CD4-positive, alpha-beta T cell treated with Interleukin-1 beta for 1 hour (primary cell): ENCODE measurements around the gene CELSR3.
A peak's percentile ranks its signal among the peaks of the same experiment; 100 is the strongest.

Experiments
- DNase-seq, 2 donors: peaks; one replicate each; pipeline ENCODE4 v3.0.0-alpha.2; 2020 to 2022

CELSR3 gene

GRCh38 chr3:48662753-48663488, at the start of gene CELSR3:
Gene CELSR3 (minus strand): TSS chr3:48662886. CDS start chr3:48662634, 252 bp downstream.
- peak; percentile 63 to 73 for DNase-seq

DNA sequence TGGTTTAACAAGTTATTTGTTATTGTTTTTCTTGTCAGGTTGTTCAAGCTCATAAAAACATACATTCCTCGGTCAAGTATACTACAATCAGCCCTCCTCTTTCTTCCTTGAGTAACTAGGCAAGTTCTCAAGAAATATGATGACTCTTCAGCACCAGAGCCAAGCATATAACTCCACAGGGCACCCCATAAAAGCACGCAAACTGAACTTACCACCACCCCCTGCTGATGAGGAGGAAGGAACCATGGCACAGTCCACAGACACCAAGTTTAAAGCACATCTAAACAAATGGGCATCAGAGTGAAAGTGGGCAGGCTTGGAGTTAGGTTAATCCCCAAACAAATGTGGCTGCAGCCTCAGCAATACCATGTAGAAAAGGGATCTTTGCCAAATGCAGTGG, 49.0 kb upstream of the CELSR3 start:
- DNase-seq = no peak

- DNase-seq = no peak
These were observed 46.4 kb upstream of the CELSR3 start for GRCh38 chr3:48709051-48709461.

- DNase-seq = no peak
These were observed 45.8 kb upstream of the CELSR3 start for GRCh38 chr3:48708481-48708889.

GRCh38 chr3:48707157-48707556, 44.5 kb upstream of the CELSR3 start:
- no peak for DNase-seq

GRCh38 chr3:48702320-48702920, 39.7 kb upstream of the CELSR3 start:
- DNase-seq = no peak

DNA sequence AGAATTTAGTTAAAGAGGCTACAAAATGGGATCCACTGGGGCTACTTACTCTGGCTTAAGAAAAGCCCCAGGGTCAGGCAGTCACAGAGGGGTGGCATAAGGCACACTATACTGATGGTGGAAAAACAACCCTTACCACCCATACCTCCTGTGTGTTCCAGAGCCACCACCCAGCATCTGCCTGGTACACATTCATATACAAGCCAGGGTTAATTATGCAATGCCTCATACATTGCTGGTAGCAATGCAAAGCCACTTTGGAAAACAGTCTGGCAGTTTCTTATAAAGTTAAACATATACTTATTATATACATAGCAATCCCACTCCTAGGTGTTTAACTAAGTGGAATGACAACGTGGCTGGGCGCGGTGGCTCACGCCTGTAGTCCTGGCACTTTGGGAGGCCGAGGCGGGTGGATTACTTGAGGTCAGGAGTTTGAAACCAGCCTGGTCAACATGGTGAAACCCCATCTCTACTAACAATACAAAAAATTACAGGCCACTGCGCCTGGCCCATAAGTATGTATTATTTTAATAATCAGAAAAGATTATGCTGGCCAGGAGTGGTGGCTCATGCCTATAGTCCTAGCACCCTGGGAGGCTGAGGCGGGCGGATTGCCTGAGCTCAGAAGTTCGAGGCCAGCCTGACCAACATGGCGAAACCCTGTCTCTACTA, 38.2 kb upstream of the CELSR3 start:
- DNase-seq = no peak

DNA sequence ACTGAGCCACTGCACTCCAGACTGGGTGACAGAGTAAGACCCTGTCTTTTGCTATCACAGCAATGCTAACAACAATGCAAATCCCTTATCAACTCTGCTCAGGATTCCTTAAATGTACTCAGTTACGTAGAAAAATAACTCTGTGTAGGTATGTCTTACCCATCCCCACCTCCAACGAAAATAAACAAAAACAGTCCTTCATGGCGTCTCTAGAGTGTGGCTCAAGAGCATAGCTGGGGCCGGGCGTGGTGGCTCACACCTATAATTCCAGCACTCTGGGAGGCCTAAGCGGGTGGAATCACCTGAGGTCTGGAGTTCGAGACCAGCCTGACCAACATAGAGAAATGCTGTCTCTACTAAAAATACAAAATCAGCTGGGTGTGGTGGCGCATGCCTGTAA, 36.2 kb upstream of the CELSR3 start:
- DNase-seq = no peak

DNA sequence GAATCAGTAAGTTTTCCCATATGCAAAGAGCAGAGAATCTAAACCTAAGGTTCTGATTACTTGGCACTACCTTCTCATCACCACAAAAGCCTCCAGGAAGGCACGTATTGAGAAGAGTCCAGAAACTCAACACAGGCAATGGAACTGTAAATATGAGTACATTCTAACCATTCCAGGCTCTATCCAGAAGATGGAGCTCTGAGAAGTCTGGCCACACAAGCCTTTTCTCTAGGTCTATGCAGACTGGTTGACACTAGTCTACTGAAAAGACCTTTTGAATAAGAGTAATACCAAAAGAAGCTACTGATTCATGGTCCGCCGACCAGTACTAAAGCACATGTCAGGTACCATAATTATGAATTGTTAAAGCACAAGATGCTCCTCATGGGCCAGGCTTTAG, 35.3 kb upstream of the CELSR3 start:
- no peak for DNase-seq

DNA sequence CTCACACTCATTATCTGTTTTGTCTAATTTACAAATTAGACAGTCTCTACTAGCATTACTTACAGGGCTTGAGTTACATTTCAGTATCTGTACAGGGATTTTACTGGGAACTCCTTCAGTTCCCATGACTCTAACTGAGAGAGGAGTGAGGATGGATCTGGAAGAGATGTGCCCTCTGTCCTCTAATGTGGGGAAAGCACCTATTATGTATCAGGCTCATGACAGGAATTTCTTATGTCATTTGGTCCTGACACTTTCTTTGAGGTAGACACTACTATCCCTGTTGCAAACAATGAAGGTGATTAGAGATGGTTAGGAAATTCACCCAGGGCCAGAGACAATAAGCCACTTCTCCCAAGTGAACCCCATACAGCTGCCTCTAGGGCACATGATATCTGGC, 33.9 kb upstream of the CELSR3 start:
- DNase-seq = no peak

GRCh38 chr3:48696156-48696555, 33.5 kb upstream of the CELSR3 start:
- DNase-seq = no peak

DNA sequence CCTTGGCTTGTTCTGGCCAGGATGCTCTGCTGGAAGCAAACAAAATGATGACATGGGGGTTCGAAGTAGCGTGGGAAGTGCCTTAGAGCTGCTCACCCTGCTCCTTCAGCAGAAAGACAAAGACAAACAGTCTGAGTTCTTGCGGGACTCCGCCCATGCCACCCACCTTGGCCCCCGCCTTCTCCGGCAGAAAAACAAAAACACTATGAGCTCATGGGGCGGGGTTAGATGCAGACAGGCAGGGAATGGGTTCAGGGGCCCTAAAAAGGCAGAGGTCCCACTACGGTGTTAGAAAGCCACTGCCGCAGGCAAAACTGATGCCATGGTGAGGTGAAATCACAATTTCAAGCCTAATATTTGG, 32.7 kb upstream of the CELSR3 start:
- no peak for DNase-seq

DNA sequence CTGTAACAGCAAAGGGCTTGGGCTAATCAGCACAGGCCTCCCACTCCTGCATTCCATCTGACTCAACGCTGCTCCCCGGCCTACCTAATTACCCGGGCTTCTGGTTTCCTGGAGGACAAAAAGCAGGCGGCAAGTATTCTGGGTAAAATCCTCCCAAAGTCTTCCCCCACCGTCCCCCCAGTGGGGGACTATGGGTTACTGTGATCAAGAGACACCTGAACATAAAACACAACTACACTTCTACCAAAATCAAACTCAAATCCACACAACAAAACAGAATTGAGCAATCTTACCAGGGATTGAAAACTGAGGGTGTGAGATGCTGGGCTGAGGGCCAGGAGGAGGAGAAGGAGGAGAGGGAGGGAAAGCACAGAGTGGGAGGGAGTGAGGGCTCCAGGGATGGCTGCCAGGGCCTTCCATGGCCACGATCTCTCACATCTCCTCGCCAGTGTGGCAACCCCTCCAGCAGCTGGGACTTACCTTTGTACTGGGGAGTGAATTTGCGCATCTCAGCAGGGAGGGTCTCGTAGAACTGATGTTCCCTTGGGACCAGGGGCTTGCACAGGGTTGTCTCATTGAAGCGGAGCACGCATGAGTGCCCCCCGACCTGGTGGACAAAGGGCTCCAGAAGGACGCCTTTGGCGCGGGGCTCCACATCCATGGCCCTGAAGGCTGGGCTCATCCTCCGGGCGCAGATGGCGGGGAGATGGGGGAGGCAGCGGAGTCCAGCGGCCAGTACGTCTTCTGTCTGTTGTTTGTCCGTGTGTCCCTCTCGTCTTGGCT, 32.1 kb upstream of the CELSR3 start:
- no peak for DNase-seq

DNA sequence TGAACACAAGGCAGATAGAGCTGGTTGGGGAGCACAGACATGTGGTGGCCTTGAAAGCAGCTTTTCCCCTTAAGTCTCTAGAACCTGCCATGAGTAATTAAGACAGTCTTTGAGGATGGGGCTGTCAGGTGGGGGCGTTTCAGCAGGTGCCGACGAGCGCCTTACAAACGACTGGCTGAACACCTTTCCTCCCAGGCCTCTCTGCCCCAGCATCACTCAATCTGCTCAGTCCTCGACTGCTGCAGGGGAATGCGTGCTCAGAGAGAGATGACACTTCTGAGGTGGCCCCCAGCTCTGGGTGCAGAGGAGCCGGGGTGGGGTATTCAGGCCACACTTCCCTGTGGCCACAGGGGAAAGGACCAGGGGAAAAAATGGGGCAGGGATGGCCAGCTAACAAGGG, 31.1 kb upstream of the CELSR3 start:
- no peak for DNase-seq

DNA sequence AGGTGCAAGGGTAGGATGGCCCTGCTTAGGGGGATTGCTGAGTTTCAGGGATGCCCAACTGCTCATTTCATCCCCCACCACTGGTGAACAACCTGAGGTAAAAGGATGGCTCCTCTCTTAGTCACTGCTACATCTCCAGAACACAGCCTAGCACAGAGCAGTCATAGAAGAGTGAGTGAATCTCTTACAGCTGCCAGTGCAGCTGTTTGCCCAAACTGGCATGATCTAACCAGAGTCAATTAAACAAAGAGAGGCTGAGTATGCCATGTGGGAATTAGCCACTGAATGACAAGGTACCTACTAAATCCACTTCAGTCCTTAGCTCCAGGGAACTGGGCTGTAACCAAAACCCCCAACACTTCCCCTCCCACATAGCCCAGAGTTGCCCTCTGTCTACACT, 29.9 kb upstream of the CELSR3 start:
- DNase-seq = no peak

DNA sequence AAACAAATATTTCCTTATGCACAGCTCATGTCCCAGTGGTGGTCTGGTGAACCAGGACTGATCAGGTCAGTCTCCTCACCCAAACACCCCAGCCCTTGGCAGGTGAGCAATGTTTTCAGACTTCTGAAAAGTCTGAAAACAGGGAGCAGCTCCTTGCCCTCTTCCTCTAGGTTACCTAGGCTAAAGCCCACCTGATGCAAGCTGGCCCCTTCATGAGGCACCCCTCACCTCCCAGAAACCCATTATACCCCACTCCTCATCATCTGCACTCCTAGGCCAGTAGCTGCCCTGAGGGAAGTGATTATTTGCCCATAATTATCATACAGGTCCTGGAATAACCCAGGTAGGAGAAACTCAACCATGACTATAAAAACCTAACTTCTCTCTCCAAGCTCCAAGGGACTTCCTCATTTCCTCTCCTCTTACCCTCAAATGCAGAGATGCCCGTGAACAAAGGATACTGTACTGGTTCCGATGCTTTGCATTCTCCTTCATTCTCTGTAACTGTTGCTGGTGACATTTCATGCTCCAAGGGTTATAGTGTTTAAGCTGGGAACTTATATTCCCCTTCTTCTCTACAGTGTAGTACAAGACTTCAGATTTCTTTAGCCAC, 28.3 kb upstream of the CELSR3 start:
- DNase-seq = no peak

GRCh38 chr3:48689384-48689783, 26.7 kb upstream of the CELSR3 start:
- DNase-seq = no peak

DNA sequence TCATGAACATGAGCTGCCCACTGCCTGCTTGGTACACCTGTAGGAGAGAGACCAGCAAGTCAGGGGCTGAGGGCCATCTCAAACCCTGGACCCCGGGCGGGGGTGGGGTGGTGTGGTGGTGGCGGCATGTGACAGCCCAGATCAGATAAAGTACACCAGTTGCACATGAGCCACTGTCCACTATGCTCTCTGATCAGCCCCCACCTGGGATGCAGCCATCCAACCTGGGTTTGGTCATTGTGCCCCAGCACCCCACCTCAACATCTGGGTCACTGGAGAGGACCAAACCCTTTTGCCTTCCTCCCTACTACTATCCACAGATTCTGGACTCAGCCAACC, 26.0 kb upstream of the CELSR3 start:
- DNase-seq = no peak

DNA sequence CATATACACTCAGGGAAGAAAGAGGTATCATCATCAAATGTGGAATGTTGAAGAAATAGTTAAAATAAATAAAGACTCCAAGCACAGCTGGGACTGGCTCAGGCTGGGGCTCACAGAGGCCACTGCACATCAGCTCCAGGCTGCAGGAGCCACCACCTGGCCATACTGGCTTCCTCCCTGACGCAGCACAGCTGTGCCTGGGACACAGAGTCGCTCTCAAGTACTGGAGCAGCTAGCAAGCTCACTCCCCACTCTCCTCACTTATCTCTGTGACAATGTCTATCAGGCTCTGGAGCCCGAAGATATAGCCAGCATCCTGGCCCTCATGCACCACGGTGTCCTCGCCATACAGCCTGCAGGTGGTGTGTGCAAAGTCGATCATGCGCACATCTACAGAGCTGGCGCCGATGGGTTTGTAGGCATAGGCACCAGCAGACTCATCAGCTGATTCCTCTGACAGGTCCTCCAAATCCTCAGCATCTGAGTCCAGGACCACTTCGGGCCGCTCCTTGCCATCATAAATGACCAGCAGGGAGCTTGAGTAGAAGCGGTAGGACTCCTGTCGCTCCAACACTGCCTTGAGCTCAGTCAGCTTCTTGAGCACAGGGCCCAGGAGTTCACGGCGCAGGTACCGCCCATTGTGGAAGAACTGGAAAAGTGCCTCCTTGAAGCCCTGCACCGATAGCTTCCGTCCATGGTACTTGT, 25.5 kb upstream of the CELSR3 start:
- no peak for DNase-seq

GRCh38 chr3:48687220-48687678, 24.6 kb upstream of the CELSR3 start:
- no peak for DNase-seq

- DNase-seq = no peak
These were observed 24.0 kb upstream of the CELSR3 start for GRCh38 chr3:48686538-48687219.
